Liver (tissue), 9 donors: Measurements from ENCODE around the gene NAA50. TPM values are rescaled to one million over a fixed set of nuclear protein-coding genes. Genes with fewer than 3 reads are reported as not detected.

Source experiments
- DNase-seq: peaks from one replicate; pipeline ENCODE4 v3.0.0-alpha.2; 2017; ENCODE audit warnings: low spot score
- H3K27ac ChIP-seq, 2 donors: one replicate each; pipeline ENCODE4 v1.7.0; 2013; ENCODE audit warnings: inconsistent platforms in 2 of 2, low read length in 2 of 2, control low read depth in 1 of 2, low read depth in 1 of 2, mild to moderate bottlenecking in 1 of 2
- H3K27me3 ChIP-seq, 4 donors: one replicate each; pipeline versions ENCODE4 v1.6.1 to v1.7.0; 2013; ENCODE audit warnings: low read length in 3 of 4, inconsistent platforms in 1 of 4, mild to moderate bottlenecking in 1 of 4, moderate library complexity in 1 of 4; ENCODE audit not compliant: control insufficient read depth in 4 of 4, insufficient read depth in 4 of 4
- H3K36me3 ChIP-seq, 4 donors: one replicate each; pipeline versions ENCODE4 v1.6.1 to v1.7.0; 2013; ENCODE audit warnings: low read length in 3 of 4, mild to moderate bottlenecking in 3 of 4, low read depth in 1 of 4, moderate library complexity in 1 of 4; ENCODE audit not compliant: control insufficient read depth in 4 of 4, insufficient read depth in 3 of 4
- H3K4me1 ChIP-seq, 4 donors: one replicate each; pipeline versions ENCODE4 v1.6.1 to v1.7.0; 2013; ENCODE audit warnings: low read length in 3 of 4, mild to moderate bottlenecking in 3 of 4, moderate library complexity in 1 of 4; ENCODE audit not compliant: control insufficient read depth in 4 of 4, insufficient read depth in 4 of 4
- H3K4me3 ChIP-seq, 3 donors: one replicate each; pipeline versions ENCODE4 v1.6.1 to v1.7.0; 2013; ENCODE audit warnings: low read length in 3 of 3, control low read depth in 1 of 3, low read depth in 1 of 3, mild to moderate bottlenecking in 1 of 3
- H3K9ac ChIP-seq, 2 donors: one replicate each; pipeline ENCODE4 v1.7.0; 2013; ENCODE audit warnings: low read length in 2 of 2, mild to moderate bottlenecking in 2 of 2, moderate library complexity in 2 of 2, control low read depth in 1 of 2, low read depth in 1 of 2
- H3K9me3 ChIP-seq, 4 donors: one replicate each; pipeline versions ENCODE4 v1.6.1 to v1.7.0; 2013; ENCODE audit warnings: low read length in 3 of 4; ENCODE audit not compliant: control insufficient read depth in 4 of 4
- EGR1 ChIP-seq, 2 donors: IDR thresholded peaks; 2 replicates each; pipeline ENCODE4 v1.6.1; 2016 to 2018; ENCODE audit warnings: antibody characterized with exemption in 2 of 2, low read depth in 2 of 2
- FOXA1 ChIP-seq: IDR thresholded peaks from 2 replicates; pipeline ENCODE4 v1.6.1; 2016; ENCODE audit warnings: antibody characterized with exemption
- FOXA2 ChIP-seq: IDR thresholded peaks from 2 replicates; pipeline ENCODE4 v1.6.1; 2016; ENCODE audit warnings: antibody characterized with exemption
- GABPA ChIP-seq, 2 donors: IDR thresholded peaks in 1 of 2; conservative IDR thresholded peaks in 1 of 2; 2 replicates each; pipeline ENCODE4 v1.6.1; 2016; ENCODE audit warnings: antibody characterized with exemption in 2 of 2, mild to moderate bottlenecking in 1 of 2, moderate library complexity in 1 of 2
- HNF4A ChIP-seq, 2 donors: conservative IDR thresholded peaks; 2 replicates each; pipeline ENCODE4 v1.6.1; 2016; ENCODE audit warnings: antibody characterized with exemption in 2 of 2, mild to moderate bottlenecking in 2 of 2
- HNF4G ChIP-seq: IDR thresholded peaks from 2 replicates; pipeline ENCODE4 v1.6.1; 2016; ENCODE audit warnings: antibody characterized with exemption
- NR2F2 ChIP-seq: IDR thresholded peaks from 2 replicates; pipeline ENCODE4 v1.6.1; 2016; ENCODE audit warnings: antibody characterized with exemption
- RAD21 ChIP-seq, 2 donors: IDR thresholded peaks; 2 replicates each; pipeline ENCODE4 v1.6.1; 2016; ENCODE audit warnings: antibody characterized with exemption in 2 of 2, mild to moderate bottlenecking in 2 of 2
- RXRA ChIP-seq, 2 donors: IDR thresholded peaks; 2 replicates each; pipeline ENCODE4 v1.6.1; 2017 to 2018; ENCODE audit warnings: antibody characterized with exemption in 2 of 2, mild to moderate bottlenecking in 1 of 2
- SP1 ChIP-seq: IDR thresholded peaks from 2 replicates; pipeline ENCODE4 v1.6.1; 2018; ENCODE audit warnings: antibody characterized with exemption, mild to moderate bottlenecking
- TAF1 ChIP-seq: conservative IDR thresholded peaks from 2 replicates; pipeline ENCODE4 v1.6.1; 2016; ENCODE audit warnings: antibody characterized with exemption, mild to moderate bottlenecking
- YY1 ChIP-seq: IDR thresholded peaks from 2 replicates; pipeline ENCODE4 v1.6.1; 2016; ENCODE audit warnings: antibody characterized with exemption, mild to moderate bottlenecking
- whole genome bisulfite sequencing: extraction: QIAGEN DNeasy Blood & Tissue Kit; methylation state at CpG from one replicate; pipeline ENCODE4 v1.1.7; 2013; 5-methylcytosine and 5-hydroxymethylcytosine counted together
- polyA plus RNA-seq, 2 donors: library from polyadenylated mRNA; stranded (reverse) in 1 of 2; unstranded in 1 of 2; fragments of 200-250 nt in 1 of 2; fragments of >200 nt in 1 of 2; fragmentation: Nextera tagmentation in 1 of 2; extraction: Ambion mirVana in 1 of 2; gene quantifications; one replicate each; pipeline versions ENCODE4 v1.2.1 to v1.2.3, GENCODE V29; 2013 to 2015
- total RNA-seq, 2 donors: library from RNA; depleted of rRNA; stranded (reverse); fragments of >200 nt; gene quantifications; one replicate each; pipeline ENCODE4 v1.2.3, GENCODE V29; 2014
- TF ChIP-seq, protein P1 (sequence below): IDR thresholded peaks from 2 replicates; pipeline ENCODE4 v1.6.1; 2016; ENCODE audit warnings: antibody characterized with exemption
- TF ChIP-seq, protein P2 (sequence below): fragments of 150-350 bp; IDR thresholded peaks from 2 replicates; pipeline ENCODE4 v1.5.1; 2017; ENCODE audit warnings: improper control_type of control experiment, low read depth, low read length; ENCODE audit not compliant: missing input control
- TF ChIP-seq, protein P3 (sequence below): IDR thresholded peaks from 2 replicates; pipeline ENCODE4 v1.6.1; 2016; ENCODE audit warnings: antibody characterized with exemption, mild to moderate bottlenecking
- TF ChIP-seq, protein P4 (sequence below): IDR thresholded peaks from 2 replicates; pipeline ENCODE4 v1.6.1; 2016; ENCODE audit warnings: antibody characterized with exemption
- TF ChIP-seq, protein P5 (sequence below): IDR thresholded peaks from 2 replicates; pipeline ENCODE4 v1.6.1; 2016; ENCODE audit warnings: antibody characterized with exemption
- donor health status: healthy.
- donor health status: healthy.
- donor health status: healthy.
- donor health status: healthy.
- donor health status: healthy.

NAA50 gene
- total and polyA plus RNA-seq, 4 donors, result 37.3 to 162 (median 73.9) TPM

DNA sequence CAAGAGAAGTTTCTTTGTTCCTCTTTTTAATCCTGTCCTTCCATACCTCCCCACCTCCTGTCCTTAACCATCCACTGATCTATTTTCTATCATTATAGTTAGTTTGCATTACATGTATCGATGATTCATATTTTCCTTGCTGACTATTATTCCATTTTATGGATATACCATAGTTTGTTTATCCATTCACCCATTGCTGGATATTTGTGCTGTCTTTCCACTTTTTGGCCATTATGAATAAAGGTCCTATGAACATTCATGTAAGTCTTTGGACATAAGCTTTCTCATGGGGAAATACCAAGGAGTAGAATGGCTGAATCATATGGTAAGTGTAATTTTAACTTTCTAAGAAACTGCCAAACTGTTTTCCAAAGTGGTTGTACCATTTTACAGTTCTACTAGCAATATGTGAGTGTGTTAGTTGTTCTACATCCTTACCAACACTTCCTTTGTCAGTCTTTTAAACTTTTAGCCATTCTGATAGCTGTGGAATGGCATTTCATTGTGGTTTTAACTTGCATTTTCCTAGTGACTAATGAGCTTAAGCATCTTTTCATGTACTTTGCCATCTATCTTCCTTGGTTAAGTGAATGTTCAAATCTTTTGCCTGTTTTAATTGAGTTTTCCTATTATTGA, 12.5 kb upstream of the NAA50 start (continued):
- TF ChIP-seq, protein P1, sequence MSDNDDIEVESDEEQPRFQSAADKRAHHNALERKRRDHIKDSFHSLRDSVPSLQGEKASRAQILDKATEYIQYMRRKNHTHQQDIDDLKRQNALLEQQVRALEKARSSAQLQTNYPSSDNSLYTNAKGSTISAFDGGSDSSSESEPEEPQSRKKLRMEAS, result no peak
- TF ChIP-seq FOXA1, result no peak

DNA sequence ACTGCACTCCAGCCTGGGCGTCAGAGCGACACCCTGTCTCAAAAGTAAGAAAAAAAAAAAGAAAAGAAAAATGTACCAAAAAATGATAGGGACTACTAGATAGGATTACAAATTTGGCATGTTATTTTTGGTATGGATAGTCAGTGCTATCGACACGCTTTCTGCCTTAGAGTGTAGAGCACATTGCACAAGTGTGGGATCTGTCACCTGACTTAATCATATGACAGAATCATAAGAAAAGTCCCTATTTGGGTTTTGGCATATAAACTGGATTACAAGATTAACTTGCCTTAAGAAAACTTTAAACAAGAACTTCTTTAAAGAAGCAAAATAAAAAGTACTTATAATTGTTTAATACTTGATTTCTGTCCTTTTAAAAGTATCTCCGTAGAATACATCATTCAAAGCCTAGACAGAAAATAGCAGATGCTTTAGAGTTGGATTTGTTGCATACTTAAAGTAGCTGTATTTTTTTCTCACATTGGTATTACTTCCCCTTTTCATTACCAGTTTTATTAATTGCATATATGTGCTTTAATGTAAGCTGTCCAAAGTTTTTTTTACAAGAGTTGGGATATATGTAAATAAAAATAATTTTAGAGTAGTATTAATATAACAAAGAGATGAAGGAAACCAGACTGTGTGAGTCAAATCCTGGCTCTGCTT, 8.6 kb upstream of the NAA50 start:
- Histone ChIP-seq H3K9ac (no peak overlapping the region), H3K4me3 (no peak overlapping the region), H3K36me3 (peaks cover 0 to 3% (median 0%) of the 10 kb centered on the region in 4 donors), H3K27ac (no peak overlapping the region), H3K9me3 (no peaks in the 10 kb centered on the region), H3K4me1 (peaks cover 0 to 6% (median under 1%) of the 10 kb centered on the region in 4 donors), H3K27me3 (no peaks in the 10 kb centered on the region)
- 90% methylated on average over 5 of the region's 5 CpGs for WGBS
- no peak for TF ChIP-seq FOXA1
- no peak for TF ChIP-seq SP1
- TF ChIP-seq, protein P2, sequence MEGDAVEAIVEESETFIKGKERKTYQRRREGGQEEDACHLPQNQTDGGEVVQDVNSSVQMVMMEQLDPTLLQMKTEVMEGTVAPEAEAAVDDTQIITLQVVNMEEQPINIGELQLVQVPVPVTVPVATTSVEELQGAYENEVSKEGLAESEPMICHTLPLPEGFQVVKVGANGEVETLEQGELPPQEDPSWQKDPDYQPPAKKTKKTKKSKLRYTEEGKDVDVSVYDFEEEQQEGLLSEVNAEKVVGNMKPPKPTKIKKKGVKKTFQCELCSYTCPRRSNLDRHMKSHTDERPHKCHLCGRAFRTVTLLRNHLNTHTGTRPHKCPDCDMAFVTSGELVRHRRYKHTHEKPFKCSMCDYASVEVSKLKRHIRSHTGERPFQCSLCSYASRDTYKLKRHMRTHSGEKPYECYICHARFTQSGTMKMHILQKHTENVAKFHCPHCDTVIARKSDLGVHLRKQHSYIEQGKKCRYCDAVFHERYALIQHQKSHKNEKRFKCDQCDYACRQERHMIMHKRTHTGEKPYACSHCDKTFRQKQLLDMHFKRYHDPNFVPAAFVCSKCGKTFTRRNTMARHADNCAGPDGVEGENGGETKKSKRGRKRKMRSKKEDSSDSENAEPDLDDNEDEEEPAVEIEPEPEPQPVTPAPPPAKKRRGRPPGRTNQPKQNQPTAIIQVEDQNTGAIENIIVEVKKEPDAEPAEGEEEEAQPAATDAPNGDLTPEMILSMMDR, result no peak
- TF ChIP-seq, protein P3, sequence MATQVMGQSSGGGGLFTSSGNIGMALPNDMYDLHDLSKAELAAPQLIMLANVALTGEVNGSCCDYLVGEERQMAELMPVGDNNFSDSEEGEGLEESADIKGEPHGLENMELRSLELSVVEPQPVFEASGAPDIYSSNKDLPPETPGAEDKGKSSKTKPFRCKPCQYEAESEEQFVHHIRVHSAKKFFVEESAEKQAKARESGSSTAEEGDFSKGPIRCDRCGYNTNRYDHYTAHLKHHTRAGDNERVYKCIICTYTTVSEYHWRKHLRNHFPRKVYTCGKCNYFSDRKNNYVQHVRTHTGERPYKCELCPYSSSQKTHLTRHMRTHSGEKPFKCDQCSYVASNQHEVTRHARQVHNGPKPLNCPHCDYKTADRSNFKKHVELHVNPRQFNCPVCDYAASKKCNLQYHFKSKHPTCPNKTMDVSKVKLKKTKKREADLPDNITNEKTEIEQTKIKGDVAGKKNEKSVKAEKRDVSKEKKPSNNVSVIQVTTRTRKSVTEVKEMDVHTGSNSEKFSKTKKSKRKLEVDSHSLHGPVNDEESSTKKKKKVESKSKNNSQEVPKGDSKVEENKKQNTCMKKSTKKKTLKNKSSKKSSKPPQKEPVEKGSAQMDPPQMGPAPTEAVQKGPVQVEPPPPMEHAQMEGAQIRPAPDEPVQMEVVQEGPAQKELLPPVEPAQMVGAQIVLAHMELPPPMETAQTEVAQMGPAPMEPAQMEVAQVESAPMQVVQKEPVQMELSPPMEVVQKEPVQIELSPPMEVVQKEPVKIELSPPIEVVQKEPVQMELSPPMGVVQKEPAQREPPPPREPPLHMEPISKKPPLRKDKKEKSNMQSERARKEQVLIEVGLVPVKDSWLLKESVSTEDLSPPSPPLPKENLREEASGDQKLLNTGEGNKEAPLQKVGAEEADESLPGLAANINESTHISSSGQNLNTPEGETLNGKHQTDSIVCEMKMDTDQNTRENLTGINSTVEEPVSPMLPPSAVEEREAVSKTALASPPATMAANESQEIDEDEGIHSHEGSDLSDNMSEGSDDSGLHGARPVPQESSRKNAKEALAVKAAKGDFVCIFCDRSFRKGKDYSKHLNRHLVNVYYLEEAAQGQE, result no peak
- no peak for TF ChIP-seq FOXA2
- TF ChIP-seq, protein P4, sequence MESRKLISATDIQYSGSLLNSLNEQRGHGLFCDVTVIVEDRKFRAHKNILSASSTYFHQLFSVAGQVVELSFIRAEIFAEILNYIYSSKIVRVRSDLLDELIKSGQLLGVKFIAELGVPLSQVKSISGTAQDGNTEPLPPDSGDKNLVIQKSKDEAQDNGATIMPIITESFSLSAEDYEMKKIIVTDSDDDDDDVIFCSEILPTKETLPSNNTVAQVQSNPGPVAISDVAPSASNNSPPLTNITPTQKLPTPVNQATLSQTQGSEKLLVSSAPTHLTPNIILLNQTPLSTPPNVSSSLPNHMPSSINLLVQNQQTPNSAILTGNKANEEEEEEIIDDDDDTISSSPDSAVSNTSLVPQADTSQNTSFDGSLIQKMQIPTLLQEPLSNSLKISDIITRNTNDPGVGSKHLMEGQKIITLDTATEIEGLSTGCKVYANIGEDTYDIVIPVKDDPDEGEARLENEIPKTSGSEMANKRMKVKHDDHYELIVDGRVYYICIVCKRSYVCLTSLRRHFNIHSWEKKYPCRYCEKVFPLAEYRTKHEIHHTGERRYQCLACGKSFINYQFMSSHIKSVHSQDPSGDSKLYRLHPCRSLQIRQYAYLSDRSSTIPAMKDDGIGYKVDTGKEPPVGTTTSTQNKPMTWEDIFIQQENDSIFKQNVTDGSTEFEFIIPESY, result no peak
- TF ChIP-seq NR2F2, result no peak
- TF ChIP-seq RAD21 (IDR thresholded peaks at IDR 0.05), result no peak
- no peak for TF ChIP-seq GABPA (IDR thresholded peaks at IDR 0.05 in 1 of 2, conservative IDR thresholded peaks at IDR 0.05 in 1 of 2)
- TF ChIP-seq TAF1, result no peak
- TF ChIP-seq HNF4A (conservative IDR thresholded peaks at IDR 0.05), result no peak
- no peak for TF ChIP-seq HNF4G
- TF ChIP-seq, protein P5, sequence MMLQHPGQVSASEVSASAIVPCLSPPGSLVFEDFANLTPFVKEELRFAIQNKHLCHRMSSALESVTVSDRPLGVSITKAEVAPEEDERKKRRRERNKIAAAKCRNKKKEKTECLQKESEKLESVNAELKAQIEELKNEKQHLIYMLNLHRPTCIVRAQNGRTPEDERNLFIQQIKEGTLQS, result no peak
- TF ChIP-seq EGR1 (IDR thresholded peaks at IDR 0.05; ENCODE audit: low read depth in 2 of 2), result no peak
- TF ChIP-seq YY1, result no peak
- no peak for TF ChIP-seq RXRA (IDR thresholded peaks at IDR 0.05)
- TF ChIP-seq, protein P1, result no peak
- DNase-seq, result no peak
